ENCODE results near the gene SUSD3.

Gene SUSD3

DNA sequence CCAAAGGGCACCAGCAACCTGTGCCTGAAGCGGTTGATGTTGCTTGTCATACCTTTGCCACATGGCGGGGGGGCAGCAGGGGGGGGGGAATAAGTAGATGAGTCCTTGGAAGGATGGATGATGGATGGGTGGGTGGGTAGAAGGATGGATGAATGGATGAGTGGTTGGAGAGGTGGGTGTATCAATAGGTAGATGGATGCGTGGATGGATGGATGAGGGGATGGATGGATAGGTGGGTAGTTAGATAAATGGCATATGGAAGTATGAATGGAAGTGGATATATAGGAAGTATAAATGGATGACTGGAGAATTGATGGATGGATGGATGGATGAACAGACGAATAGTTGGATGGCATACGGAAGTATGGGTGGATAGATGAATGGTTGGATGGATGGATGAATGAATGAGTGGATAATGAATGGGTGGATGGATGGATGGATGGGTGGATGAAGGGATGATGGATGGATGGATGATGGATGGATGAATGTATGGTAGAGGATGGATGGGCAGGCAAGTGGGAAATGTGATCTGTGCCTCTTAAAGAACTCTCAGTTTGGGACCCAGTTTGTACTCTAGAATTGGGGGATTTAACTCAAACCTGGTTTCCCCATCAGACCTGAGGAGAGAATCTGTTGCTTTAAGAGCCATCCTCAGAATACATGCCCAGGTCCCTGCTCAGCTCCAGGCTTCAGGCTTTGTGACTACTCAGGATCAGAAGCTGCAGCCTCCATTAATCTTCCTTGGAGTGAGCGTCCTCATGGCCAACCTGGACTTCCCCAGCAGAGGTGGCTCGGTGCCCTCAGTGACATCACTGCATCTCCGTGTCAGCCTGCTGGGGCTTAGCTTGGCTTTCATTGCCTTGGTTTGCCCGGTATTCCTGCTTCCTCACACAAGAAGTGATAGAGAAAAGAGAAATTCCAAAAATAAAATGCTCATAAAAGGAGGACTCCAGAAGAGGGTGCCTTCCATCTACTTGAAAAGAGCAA lies 27.6 kb upstream of the SUSD3 start:
- no peak for DNase-seq

DNA sequence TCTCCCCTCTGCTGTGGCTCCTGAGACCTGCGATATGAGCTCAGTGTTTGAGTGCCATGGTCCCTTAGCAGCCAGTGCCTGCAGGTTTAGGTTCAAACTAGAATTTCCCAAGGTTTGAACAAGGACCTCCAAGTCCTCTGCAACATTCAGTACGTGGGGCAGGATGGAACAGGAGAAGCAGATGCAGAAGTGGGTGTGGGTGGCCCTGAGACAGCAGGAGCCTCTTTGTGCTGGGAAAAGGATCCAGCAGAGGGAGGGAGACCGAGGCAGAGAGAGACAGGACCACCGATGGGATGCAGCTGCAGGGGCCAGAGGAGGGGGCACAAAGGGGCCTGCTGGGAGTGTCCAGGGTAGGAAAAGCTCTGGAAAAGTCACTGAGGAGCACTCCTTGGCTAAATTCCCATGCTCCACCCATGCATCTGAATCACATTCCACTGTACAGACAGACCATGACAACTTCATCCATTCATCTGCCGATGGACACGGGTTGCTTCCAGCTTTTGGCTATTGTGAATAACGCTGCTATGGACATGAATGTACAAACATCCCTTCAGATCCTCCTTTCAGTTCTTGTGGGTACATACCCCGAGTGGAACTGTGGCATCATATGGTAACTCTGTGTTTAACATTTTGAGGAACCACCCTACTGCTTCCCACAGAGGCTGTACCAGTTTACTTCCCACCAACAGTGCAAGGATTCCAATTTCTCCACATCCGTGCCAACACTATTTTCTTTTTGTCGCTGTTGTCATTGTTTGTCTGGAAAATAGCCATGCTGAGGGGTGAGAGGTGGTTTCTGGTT lies 26.7 kb upstream of the SUSD3 start:
- no peak for DNase-seq

DNA sequence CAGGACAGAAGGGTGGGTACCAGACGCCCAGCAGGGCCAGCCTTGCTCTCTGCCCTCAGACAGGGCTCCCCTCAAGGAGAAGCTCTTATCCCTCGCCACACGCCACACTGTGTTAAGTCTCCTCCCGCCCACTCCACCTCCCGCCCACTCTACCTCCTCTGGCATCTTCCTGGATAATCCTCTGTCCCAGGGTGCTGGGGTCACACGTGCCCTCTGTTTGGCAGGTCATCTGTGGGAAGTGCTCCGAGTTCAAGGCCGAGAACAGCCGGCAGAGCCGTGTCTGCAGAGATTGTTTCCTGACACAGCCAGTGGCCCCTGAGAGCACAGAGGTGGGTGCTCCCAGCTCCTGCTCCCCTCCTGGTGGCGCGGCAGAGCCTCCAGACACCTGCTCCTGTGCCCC lies 26.0 kb upstream of the SUSD3 start:
- DNase-seq, result no peak

DNA sequence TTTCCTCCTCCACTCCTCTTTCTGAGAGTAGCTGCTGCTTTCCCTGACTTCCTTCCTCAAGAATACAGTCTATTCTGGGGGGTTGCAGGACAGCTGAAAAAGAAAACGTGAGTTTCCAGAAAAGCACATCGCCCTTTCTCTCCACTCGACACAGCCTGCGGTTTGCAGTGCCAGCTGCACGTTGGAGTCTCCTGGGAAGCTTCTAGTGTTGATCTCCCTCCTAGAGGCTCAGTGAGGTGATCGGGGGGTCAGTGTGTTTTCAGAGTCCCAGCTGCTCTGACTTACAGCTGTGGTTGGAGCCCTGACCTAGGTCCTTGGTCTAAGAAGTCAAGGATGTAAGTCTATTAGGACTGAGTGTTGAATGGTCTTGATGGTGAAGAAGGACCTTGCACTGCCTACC lies 25.0 kb upstream of the SUSD3 start:
- no peak for DNase-seq

DNA sequence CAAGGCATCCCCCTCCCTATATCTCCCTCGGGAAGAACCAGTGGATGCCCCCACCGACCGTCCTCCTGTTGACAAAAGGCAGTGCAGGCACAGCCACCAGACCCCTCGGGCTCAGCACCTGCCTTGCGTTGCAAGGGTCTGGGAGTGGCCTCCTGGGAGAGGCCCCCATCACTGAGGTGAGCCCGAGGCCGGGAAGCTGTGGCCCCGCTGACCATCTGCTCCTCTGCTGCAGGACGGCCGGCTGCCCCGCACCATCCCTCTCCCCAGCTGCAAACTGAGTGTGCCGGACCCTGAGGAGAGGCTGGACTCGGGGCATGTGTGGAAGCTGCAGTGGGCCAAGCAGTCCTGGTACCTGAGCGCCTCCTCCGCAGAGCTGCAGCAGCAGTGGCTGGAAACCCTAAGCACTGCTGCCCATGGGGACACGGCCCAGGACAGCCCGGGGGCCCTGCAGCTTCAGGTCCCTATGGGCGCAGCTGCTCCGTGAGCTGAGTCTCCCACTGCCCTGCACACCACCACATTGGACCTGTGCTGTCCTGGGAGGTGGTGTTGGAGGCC lies 23.3 kb upstream of the SUSD3 start:
- DNase-seq, result no peak

DNA sequence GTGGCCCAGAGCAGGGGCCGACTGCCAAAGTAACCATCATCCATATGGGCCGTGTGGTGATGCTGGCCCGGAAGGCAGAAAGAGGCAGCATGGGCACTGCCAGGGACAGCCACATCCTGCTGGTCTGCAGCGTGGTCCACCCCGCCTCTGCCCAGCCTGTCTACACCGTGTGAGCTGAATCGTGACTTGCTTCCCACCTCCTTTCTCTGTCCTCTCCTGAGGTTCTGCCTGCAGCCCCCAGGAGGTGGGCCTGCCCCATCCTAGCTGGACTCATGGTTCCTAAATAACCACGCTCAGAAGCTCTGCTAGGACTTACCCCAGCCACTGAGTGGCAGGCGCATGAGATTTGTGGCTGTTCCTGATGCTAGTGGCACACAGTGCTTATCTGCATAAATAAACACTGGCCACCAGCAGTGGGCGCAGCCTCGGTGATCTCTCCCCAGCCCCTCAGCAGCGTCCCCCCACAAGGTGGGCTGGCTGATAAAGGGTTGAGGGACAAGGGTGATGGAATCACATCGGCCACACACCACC lies 22.6 kb upstream of the SUSD3 start:
- DNase-seq, result no peak

DNA sequence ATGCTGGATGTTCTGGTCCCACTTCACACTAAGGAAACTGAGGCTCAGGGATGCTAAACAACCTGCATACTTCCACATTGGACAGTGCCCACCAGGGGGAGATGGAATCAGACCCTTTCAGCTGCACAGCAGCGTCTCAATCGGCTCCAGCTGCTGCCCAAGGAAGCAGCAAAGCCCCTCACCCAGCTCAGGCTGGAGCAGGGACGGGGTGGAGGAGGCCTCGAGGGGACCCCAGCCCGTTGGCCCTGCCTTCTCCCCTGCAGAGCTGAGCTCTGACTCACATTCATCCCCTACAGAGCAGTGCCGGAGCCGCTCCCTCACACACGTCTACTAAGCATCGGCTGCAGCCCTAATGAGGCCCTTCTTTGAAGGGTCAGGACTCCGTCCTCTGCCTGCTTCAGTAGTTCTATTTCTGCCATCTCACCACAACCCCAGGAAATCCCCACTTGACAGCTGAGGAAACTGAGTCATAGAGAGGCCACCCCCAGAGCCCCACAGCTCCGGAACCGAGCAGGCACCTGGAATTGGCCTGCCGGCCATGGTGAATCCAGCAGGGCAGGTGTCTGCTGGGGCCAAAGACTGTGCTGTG lies 21.5 kb upstream of the SUSD3 start:
- no peak for DNase-seq

DNA sequence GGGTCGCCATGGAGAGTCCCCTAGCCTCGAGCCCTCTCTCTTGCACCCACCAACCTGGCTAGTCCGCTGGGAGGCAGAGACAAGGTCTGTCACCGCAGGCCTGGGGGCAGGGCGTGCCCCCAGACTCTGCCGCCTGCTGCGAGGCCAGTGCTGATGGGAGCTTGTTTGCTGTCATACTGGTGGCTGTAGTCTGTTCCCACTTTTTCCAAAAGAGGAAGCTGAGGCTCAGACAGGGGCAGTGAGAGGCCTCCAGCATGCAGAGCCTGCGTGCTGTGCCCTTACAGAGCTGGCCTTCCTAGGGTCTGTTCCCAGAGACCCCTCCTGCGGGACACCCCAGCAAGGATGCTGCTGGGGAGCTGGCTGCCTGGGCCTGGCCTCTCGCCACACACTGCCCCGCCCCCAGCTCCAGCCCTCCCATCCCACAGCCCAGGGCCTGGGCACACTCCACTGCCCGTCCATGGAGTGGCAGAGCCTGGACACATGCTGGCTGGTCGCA lies 21.0 kb upstream of the SUSD3 start:
- no peak for DNase-seq

DNA sequence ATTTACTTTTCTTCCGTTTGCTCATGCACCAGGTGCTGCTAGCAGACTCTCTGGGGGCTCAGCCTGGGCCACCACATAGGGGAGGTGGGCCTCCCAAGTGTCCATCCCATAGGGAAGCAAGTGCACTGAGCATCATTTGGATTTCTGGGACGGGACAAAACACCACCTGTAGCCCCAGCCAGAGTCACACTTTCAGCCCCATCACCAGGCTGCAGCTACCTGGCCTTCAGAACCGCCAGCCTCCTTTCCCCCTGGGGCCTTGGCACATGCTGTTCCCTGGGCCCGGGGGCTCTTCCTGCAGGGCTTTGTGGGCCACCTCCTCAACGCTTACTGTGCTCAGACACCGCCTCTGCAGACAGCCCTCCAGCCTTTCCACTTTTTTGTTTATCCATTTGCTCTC lies 19.6 kb upstream of the SUSD3 start:
- DNase-seq, result no peak

DNA sequence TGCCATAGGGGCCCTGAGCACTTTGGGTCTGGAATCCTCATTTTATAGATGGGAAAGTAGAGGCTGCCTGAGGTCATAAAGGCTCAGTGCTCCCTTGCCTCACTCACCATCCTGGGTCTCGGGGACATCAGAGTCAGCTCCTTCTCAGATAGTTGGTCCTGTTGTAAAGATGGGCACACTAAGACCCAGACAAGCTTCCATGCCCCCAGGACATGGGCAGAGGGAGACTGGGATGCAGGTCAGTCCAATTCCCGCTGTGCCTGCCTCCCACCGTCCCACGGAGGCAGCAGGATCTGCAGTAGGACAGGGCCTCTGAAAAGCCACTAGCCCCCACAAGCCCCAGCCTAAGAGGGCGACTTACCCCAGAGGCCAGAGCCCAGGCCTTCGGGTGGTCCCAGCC lies 19.0 kb upstream of the SUSD3 start:
- DNase-seq, result no peak

DNA sequence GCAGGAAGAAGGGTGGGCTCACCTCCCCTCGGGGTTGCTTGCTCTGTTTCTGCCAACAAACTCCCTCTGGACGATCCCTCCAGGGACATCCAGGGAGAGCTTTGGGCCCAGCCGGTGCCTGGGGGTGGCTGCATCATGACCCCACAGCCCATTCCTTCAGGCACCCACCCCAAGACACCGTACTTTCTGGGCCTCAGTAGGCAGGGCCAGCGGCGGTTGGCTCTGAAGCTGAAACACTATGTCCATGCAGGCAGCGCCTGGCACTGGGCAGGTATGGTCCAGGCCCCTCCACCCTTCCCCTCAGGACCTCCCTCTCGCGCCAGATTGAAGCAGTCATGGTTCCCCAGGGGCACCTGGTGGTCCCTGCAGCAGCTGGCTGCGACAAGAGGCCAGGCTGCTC lies 18.5 kb upstream of the SUSD3 start:
- no peak for DNase-seq

DNA sequence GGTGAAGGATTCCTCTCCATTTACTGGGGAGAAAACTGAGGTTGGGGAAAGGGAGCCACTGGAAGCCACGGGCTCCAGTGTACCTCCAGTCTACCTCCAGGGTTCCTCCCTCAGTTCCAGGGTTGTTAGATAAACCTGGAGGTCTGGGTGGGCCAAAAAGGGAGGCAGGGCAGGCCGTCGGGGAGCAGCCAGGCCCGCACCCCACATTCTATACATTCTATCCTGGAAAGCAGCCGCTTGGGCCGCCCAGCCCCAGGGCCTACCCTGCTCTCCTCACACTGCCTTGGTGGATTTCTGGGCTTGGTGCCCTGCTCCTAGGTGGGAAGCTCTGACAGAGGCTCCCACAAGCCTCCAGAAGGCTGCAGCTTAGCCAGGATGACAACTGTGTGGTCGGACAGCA lies 18.1 kb upstream of the SUSD3 start:
- DNase-seq, result no peak

DNA sequence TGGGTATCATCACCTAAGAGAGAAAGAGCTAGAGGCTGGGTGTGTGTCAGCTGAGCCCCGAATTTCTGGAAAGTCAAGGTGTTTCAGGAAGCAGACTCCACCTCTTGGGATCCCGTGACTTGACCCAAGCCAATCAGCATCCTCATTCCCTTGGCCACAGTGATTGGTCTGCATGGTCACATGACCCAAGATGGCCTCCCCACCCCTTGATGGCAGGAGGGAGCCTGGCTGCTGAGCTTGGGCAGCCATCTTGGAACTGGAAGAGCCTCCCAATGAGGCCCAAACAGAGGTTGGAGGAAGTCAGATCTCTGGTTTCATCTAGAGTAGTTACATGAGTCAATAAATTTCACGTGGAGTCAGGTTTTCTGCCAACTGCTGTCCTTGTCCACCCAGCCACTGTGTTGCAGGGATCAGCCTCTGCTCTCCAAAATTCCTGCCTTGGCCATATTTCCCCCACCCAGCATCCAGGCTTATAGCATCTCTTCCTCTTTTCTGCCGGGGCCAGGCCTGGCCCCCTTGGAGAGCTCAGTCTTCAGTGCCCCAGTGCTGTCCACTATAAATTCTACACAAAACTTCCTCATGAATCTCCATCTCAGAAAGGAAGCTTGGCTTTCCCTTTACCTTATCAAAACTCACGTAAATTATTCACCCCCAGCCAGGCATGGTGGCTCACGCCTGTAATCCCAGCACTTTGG lies 17.2 kb upstream of the SUSD3 start:
- no peak for DNase-seq

DNA sequence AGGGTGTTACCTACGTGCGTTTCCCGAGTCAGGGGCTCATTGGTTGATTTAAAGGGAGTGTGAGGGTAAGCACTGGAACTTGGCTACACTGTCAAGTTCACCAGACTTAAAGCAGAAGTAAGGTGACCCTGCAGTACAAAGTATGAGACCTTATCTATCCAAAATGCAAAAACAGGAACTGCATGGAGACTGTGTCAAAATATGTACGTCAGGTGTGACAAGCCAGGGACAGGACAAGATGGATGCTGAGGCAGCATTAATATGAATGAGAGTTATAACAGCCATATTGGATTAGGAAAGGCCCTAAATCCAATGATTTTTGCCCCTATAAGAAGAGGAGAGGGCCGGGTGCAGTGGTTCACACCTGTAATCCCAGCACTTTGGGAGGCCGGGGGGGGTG lies 15.4 kb upstream of the SUSD3 start:
- DNase-seq, result no peak

DNA sequence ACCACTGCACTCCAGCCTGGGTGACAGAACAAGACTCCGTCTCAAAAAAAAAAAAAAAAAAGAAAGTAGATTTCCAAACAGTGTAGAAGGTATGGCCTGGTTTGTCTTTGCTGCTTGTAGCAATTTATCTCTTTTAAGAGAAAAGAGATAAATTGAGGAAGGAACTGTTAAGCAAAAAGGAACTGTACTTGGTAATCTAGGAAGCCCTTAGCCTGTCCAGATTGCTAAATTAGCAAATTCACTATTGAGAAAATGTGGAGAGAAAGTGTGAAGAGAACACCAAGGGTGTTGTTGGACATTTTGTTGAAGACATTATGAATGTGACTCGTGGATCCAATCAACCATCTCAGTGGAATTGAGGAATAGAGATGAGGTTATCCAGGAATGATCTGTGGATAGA lies 13.0 kb upstream of the SUSD3 start:
- DNase-seq, result no peak

DNA sequence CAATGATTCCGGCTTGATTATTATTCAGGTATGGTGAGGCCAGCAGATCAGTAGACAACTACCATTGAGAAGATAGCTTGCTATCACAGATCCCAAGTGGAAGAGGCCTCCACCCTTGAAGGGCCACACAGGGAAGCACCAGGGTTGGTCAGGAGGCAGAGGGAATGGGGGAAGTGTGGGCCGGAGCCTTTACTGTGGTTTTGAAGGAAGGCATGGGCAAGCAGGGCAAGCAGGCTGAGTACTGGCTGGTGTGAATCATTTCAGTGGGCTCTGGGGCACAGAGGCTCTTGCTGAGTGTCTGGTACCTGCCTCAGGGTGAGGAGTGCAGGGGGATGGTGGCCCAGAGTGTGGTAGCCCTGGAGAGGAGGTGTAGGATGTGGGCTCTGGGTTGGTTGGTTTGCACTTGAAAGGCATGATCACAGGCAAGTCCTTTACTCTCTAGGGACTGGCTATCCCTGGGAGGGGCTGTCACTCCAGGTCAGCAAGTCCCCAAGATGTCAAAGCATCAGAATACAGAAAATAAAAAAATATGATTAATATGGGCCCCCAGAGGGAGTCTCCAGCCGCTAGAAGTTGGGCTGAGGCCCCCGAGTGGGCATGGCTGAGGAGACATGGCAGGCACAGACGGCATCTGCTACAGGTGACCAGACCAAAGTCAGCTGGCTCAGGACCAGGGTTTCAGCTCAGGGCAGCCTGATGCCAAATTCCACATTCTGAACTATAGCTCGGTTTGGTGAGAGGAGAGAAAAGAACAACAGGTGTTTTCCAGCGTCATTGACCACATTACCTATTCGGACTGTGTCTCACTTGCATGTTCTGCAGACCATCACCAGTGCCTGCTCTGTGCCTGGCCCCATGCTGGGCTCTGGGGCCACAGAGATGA lies 9.7 kb upstream of the SUSD3 start:
- no peak for DNase-seq

DNA sequence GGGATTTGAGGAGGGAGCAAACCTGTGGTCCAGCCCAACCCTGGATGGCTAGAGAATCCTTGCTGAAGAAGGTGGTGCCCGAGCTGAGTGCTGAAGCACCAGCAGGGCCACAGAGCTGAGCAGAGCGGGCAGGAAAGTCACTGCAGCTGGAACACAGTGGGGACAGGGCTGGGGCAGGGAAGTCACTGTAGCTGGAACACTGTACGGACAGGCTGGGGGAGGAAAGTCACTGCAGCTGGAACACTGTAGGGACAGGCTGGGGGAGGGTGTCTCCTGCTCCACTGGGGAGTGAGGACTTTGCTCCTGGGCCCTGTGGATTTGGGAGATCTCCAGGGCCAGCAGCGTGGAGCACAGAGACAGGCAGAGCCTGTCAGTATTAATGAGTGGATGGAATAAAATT lies 9.0 kb upstream of the SUSD3 start:
- no peak for DNase-seq

DNA sequence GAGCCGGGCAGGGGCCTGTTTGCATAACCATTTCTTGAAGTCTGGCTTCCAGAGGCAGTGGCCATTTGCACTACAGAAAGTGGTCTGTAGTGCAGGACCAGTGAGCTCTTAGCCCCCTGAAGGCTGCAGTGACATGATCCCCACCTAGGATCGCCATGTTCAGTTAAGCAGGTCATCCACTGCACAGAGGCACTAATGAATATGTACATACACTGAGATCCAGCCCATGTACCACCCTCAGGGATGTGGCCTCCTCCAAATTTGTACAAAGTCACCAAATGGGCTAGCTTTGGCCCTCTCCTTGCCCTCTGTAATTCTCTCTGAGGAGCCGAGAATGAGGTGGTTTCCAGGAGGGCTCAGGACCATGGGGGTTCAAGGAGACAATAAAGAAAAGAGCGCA lies 8.3 kb upstream of the SUSD3 start:
- no peak for DNase-seq

DNA sequence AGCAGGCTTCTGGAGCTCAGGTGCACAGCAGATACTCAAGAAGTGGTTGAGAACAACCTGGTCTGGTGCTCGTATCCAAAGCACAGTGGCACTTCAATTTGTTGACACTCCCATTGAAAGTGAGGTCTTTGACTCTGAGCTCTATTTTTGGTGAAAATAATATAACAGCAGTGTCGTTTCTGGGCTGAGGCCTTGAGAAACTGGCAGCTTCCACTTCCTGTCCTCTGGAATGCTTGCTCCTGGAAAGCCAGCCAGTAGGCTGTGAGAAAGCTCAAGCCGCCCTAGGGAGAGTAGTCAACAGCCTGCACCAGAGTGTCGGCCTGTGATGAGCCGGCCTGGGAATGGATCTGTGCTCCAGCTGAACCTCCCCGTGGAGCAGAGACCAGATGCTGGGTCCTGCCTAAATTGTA lies 6.8 kb upstream of the SUSD3 start:
- no peak for DNase-seq

DNA sequence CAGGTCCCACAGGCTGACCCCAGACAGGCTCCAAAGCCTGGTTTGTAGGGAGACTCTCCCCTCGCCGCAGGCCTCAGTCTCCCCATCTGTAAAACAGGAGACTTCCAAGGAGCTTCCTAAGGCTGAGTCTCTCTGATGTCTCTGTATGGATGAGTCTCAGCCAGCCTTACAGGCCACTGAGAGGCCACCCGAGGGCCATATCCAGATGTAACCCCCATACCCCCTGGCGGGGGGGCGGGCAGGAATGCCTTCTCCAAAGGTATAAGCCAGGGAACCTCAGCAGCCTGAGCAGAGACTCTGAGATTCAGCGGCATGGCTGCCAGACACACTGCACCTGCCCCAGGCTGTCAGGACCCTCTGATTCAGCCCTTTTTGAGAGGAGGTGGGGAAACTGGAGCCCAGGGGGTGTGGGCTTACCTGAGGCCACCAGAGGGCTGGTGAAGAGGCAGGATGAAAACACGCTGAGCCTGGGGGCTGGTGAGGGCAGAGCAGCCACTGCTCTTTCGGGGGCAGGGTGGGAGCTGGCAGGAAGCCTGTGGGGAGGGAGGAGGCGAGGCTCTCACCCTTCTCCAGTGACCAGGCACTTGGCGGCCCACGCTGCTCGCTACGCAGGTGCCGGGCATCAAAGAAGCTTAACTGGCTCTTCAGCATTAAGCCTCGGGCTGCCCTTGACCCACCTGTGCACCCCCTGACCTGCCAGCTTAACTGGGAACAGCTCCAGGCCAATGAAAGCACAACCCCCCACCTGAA lies 5.5 kb upstream of the SUSD3 start:
- DNase-seq, result no peak
